WTC11 (cell line): Measurements from ENCODE around the gene CCDC24. TPM values are rescaled to one million over a fixed set of nuclear protein-coding genes. Genes with fewer than 3 reads are reported as not detected.

Experiments used
- CBFB ChIP-seq: sonication (generic); formaldehyde crosslinking; IDR thresholded peaks from 2 replicates; pipeline ENCODE4 v1.8.1; 2022; ENCODE audit warnings: mild to moderate bottlenecking, low read depth, missing genetic modification reagents
- CREM ChIP-seq: sonication (generic); formaldehyde crosslinking; IDR thresholded peaks from 2 replicates; pipeline ENCODE4 v1.8.1; 2022; ENCODE audit warnings: mild to moderate bottlenecking, missing genetic modification reagents, moderate library complexity
- EMX1 ChIP-seq: fragments of 250-450 bp; sonication (Bioruptor Pico); IDR thresholded peaks from 2 replicates; pipeline ENCODE4 v1.8.0; 2021; ENCODE audit warnings: mild to moderate bottlenecking
- GTF2I ChIP-seq: fragments of 250-450 bp; sonication (Bioruptor Pico); conservative IDR thresholded peaks from 2 replicates; pipeline ENCODE4 v1.4.0; 2021; ENCODE audit warnings: mild to moderate bottlenecking
- JAZF1 ChIP-seq: fragments of 250-450 bp; sonication (Bioruptor Pico); IDR thresholded peaks from 2 replicates; pipeline ENCODE4 v1.9.0; 2021; ENCODE audit warnings: moderate library complexity, mild to moderate bottlenecking, inconsistent platforms
- NR3C1 ChIP-seq: sonication (generic); formaldehyde crosslinking; conservative IDR thresholded peaks from 2 replicates; pipeline ENCODE4 v1.8.1; 2023; ENCODE audit warnings: low read depth, mild to moderate bottlenecking, missing genetic modification reagents
- RELA ChIP-seq: sonication (generic); formaldehyde crosslinking; IDR thresholded peaks from 2 replicates; pipeline ENCODE4 v1.8.1; 2022; ENCODE audit warnings: missing genetic modification reagents, mild to moderate bottlenecking, borderline replicate concordance
- SMAD4 ChIP-seq: sonication (generic); formaldehyde crosslinking; IDR thresholded peaks from 2 replicates; pipeline ENCODE4 v1.8.0; 2022; ENCODE audit warnings: mild to moderate bottlenecking, missing genetic modification reagents
- ZNF263 ChIP-seq: sonication (generic); formaldehyde crosslinking; IDR thresholded peaks from 2 replicates; pipeline ENCODE4 v1.8.1; 2022; ENCODE audit warnings: low read depth, mild to moderate bottlenecking, moderate library complexity, missing genetic modification reagents
- ZNF396 ChIP-seq: fragments of 250-450 bp; sonication (Bioruptor Pico); IDR thresholded peaks from 2 replicates; pipeline ENCODE4 v1.8.0; 2021; ENCODE audit warnings: mild to moderate bottlenecking, moderate library complexity, borderline replicate concordance
- total RNA-seq: library from RNA; stranded (reverse); gene quantifications from 3 replicates; pipeline ENCODE4 v1.2.3, GENCODE V29; 2021
- TF ChIP-seq, protein P1 (sequence below): sonication (generic); formaldehyde crosslinking; IDR thresholded peaks from 2 replicates; pipeline ENCODE4 v1.8.0; 2022; ENCODE audit warnings: mild to moderate bottlenecking, missing genetic modification reagents
- TF ChIP-seq, protein P2 (sequence below): sonication (generic); formaldehyde crosslinking; conservative IDR thresholded peaks from 2 replicates; pipeline ENCODE4 v1.8.1; 2022; ENCODE audit warnings: mild to moderate bottlenecking, missing genetic modification reagents
- TF ChIP-seq, protein P3 (sequence below): sonication (generic); formaldehyde crosslinking; IDR thresholded peaks from 2 replicates; pipeline ENCODE4 v1.8.1; 2022; ENCODE audit warnings: low read depth, missing genetic modification reagents, borderline replicate concordance
- TF ChIP-seq, protein P4 (sequence below): sonication (generic); formaldehyde crosslinking; IDR thresholded peaks from 2 replicates; pipeline ENCODE4 v1.8.0; 2022; ENCODE audit warnings: missing genetic modification reagents
- TF ChIP-seq, protein P5 (sequence below): fragments of 250-450 bp; sonication (Bioruptor Pico); conservative IDR thresholded peaks from 2 replicates; pipeline ENCODE4 v1.9.0; 2021; ENCODE audit warnings: mild to moderate bottlenecking
- TF ChIP-seq, protein P6 (sequence below): sonication (generic); formaldehyde crosslinking; IDR thresholded peaks from 2 replicates; pipeline ENCODE4 v1.8.0; 2023; ENCODE audit warnings: missing genetic modification reagents, mild to moderate bottlenecking, borderline replicate concordance
- TF ChIP-seq, protein P7 (sequence below): sonication (generic); formaldehyde crosslinking; IDR thresholded peaks from 2 replicates; pipeline ENCODE4 v1.8.1; 2023; ENCODE audit warnings: mild to moderate bottlenecking, missing genetic modification reagents
- TF ChIP-seq, protein P8 (sequence below): sonication (generic); formaldehyde crosslinking; IDR thresholded peaks from 2 replicates; pipeline ENCODE4 v1.8.1; 2023; ENCODE audit warnings: mild to moderate bottlenecking, missing genetic modification reagents, moderate library complexity
- TF ChIP-seq, protein P9 (sequence below): sonication (generic); formaldehyde crosslinking; IDR thresholded peaks from 2 replicates; pipeline ENCODE4 v1.8.1; 2022; ENCODE audit warnings: low read depth, mild to moderate bottlenecking, moderate library complexity, missing genetic modification reagents, borderline replicate concordance

CCDC24 gene
- total RNA-seq, 1 experiment from 2014 or later = 12.1 TPM

DNA sequence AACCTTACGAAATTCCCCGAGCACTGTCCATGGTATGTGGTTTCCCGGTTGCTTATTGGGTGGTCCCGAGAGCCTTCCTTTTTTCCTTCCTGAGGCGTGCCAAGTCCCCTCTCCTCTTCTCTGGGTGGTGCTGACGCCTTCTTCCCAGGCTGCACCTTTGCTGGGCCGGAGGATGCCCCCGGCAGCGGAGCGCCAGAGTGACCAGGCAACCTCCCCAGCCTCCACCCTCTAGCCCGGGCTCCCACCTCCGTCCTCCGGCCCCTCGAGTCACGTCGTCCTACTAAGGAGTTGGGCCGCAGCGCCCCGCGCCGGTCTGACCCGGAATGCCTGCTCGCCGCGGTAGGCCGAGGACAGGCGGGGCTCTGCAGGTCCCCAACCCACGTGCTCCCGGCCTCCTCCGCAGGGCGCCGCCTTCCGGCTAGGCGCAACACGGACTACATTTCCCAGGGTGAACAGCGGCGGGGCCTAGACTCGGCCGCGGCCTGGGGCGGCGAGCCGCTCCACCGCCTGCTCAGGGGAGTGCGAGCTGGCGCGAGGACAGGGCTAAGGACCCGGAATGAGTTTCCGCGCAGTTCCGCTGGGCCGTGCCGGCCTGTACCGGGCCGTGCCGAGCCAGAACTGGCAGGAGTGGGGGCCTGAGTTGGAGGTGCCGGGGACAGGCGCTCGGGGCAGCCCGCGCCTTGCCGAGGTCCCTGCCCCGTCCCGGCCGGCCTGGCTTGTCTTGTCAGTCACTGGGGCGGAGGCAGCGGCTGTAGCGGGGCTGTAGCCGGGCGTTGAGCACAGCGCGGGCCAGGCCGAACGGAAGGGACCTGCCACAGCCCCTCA lies 45.0 kb upstream of the CCDC24 start, which contains the start of gene IPO13 (continued):
- TF ChIP-seq, protein P1, sequence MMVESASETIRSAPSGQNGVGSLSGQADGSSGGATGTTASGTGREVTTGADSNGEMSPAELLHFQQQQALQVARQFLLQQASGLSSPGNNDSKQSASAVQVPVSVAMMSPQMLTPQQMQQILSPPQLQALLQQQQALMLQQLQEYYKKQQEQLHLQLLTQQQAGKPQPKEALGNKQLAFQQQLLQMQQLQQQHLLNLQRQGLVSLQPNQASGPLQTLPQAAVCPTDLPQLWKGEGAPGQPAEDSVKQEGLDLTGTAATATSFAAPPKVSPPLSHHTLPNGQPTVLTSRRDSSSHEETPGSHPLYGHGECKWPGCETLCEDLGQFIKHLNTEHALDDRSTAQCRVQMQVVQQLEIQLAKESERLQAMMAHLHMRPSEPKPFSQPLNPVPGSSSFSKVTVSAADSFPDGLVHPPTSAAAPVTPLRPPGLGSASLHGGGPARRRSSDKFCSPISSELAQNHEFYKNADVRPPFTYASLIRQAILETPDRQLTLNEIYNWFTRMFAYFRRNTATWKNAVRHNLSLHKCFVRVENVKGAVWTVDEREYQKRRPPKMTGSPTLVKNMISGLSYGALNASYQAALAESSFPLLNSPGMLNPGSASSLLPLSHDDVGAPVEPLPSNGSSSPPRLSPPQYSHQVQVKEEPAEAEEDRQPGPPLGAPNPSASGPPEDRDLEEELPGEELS (CRISPR knock-in tag) = no peak; the same call in none of the 2 replicates
- TF ChIP-seq, protein P2, sequence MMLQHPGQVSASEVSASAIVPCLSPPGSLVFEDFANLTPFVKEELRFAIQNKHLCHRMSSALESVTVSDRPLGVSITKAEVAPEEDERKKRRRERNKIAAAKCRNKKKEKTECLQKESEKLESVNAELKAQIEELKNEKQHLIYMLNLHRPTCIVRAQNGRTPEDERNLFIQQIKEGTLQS (CRISPR knock-in tag) = no peak
- TF ChIP-seq EMX1 (no peak), CREM (CRISPR knock-in tag) (peak; percentile 32; the same call in 1 of the 2 replicates), ZNF263 (CRISPR knock-in tag) (no peak), RELA (no peak), ZNF396 (no peak), NR3C1 (CRISPR knock-in tag) (no peak), JAZF1 (CRISPR knock-in tag) (no peak), CBFB (CRISPR knock-in tag) (no peak; the same call in 1 of the 2 replicates), SMAD4 (no peak), GTF2I (CRISPR knock-in tag) (no peak)
- TF ChIP-seq, protein P3, sequence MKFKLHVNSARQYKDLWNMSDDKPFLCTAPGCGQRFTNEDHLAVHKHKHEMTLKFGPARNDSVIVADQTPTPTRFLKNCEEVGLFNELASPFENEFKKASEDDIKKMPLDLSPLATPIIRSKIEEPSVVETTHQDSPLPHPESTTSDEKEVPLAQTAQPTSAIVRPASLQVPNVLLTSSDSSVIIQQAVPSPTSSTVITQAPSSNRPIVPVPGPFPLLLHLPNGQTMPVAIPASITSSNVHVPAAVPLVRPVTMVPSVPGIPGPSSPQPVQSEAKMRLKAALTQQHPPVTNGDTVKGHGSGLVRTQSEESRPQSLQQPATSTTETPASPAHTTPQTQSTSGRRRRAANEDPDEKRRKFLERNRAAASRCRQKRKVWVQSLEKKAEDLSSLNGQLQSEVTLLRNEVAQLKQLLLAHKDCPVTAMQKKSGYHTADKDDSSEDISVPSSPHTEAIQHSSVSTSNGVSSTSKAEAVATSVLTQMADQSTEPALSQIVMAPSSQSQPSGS (CRISPR knock-in tag) = no peak
- TF ChIP-seq, protein P4, sequence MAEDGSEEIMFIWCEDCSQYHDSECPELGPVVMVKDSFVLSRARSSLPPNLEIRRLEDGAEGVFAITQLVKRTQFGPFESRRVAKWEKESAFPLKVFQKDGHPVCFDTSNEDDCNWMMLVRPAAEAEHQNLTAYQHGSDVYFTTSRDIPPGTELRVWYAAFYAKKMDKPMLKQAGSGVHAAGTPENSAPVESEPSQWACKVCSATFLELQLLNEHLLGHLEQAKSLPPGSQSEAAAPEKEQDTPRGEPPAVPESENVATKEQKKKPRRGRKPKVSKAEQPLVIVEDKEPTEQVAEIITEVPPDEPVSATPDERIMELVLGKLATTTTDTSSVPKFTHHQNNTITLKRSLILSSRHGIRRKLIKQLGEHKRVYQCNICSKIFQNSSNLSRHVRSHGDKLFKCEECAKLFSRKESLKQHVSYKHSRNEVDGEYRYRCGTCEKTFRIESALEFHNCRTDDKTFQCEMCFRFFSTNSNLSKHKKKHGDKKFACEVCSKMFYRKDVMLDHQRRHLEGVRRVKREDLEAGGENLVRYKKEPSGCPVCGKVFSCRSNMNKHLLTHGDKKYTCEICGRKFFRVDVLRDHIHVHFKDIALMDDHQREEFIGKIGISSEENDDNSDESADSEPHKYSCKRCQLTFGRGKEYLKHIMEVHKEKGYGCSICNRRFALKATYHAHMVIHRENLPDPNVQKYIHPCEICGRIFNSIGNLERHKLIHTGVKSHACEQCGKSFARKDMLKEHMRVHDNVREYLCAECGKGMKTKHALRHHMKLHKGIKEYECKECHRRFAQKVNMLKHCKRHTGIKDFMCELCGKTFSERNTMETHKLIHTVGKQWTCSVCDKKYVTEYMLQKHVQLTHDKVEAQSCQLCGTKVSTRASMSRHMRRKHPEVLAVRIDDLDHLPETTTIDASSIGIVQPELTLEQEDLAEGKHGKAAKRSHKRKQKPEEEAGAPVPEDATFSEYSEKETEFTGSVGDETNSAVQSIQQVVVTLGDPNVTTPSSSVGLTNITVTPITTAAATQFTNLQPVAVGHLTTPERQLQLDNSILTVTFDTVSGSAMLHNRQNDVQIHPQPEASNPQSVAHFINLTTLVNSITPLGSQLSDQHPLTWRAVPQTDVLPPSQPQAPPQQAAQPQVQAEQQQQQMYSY (CRISPR knock-in tag) = no peak
- TF ChIP-seq, protein P5, sequence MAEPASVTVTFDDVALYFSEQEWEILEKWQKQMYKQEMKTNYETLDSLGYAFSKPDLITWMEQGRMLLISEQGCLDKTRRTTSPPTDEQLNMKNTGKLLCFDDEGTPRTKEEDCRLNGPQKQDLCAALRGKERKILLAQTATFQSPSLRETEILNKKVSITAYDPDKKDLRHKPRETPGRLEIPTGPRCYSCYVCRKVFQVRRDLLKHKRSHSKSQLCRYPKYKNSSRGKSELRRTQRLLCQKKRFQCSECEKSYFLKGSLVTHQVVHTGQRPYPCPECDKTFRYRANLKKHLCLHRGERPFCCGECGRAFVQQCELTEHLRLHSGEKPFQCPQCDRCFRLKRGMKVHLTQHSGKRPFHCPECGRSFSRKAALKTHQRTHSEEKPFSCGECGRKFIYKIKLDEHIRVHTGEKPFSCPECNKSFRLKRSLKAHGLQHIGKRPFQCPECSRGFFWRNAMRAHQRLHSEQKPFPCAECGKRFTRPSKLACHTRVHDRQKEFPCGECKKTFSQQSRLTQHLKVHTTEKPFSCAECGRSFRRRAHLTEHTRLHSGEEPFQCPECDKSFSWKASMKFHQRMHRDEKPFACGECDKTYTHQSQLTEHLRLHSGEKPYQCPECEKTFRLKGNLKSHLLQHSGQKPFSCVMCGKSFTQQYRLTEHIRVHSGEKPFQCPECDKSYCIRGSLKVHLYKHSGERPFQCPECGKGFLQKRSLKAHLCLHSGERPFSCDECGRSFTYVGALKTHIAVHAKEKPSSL = no peak
- TF ChIP-seq, protein P6, sequence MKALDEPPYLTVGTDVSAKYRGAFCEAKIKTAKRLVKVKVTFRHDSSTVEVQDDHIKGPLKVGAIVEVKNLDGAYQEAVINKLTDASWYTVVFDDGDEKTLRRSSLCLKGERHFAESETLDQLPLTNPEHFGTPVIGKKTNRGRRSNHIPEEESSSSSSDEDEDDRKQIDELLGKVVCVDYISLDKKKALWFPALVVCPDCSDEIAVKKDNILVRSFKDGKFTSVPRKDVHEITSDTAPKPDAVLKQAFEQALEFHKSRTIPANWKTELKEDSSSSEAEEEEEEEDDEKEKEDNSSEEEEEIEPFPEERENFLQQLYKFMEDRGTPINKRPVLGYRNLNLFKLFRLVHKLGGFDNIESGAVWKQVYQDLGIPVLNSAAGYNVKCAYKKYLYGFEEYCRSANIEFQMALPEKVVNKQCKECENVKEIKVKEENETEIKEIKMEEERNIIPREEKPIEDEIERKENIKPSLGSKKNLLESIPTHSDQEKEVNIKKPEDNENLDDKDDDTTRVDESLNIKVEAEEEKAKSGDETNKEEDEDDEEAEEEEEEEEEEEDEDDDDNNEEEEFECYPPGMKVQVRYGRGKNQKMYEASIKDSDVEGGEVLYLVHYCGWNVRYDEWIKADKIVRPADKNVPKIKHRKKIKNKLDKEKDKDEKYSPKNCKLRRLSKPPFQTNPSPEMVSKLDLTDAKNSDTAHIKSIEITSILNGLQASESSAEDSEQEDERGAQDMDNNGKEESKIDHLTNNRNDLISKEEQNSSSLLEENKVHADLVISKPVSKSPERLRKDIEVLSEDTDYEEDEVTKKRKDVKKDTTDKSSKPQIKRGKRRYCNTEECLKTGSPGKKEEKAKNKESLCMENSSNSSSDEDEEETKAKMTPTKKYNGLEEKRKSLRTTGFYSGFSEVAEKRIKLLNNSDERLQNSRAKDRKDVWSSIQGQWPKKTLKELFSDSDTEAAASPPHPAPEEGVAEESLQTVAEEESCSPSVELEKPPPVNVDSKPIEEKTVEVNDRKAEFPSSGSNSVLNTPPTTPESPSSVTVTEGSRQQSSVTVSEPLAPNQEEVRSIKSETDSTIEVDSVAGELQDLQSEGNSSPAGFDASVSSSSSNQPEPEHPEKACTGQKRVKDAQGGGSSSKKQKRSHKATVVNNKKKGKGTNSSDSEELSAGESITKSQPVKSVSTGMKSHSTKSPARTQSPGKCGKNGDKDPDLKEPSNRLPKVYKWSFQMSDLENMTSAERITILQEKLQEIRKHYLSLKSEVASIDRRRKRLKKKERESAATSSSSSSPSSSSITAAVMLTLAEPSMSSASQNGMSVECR (CRISPR knock-in tag) = 0 out of 2 replicates have a peak, but pooled peaks have one; percentile 39
- TF ChIP-seq, protein P7, sequence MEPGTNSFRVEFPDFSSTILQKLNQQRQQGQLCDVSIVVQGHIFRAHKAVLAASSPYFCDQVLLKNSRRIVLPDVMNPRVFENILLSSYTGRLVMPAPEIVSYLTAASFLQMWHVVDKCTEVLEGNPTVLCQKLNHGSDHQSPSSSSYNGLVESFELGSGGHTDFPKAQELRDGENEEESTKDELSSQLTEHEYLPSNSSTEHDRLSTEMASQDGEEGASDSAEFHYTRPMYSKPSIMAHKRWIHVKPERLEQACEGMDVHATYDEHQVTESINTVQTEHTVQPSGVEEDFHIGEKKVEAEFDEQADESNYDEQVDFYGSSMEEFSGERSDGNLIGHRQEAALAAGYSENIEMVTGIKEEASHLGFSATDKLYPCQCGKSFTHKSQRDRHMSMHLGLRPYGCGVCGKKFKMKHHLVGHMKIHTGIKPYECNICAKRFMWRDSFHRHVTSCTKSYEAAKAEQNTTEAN (CRISPR knock-in tag) = peak; percentile 48; the same call in 1 of the 2 replicates
- TF ChIP-seq, protein P8, sequence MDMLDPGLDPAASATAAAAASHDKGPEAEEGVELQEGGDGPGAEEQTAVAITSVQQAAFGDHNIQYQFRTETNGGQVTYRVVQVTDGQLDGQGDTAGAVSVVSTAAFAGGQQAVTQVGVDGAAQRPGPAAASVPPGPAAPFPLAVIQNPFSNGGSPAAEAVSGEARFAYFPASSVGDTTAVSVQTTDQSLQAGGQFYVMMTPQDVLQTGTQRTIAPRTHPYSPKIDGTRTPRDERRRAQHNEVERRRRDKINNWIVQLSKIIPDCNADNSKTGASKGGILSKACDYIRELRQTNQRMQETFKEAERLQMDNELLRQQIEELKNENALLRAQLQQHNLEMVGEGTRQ (CRISPR knock-in tag) = peak; percentile 95
- TF ChIP-seq, protein P9, sequence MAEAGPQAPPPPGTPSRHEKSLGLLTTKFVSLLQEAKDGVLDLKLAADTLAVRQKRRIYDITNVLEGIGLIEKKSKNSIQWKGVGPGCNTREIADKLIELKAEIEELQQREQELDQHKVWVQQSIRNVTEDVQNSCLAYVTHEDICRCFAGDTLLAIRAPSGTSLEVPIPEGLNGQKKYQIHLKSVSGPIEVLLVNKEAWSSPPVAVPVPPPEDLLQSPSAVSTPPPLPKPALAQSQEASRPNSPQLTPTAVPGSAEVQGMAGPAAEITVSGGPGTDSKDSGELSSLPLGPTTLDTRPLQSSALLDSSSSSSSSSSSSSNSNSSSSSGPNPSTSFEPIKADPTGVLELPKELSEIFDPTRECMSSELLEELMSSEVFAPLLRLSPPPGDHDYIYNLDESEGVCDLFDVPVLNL (CRISPR knock-in tag) = no peak
